ENCODE data around the gene CLK3. TPM values are rescaled to one million over a fixed set of nuclear protein-coding genes. Genes with fewer than 3 reads are reported as not detected.
A peak's percentile ranks its signal among the peaks of the same experiment; 100 is the strongest.
"Not testable (repeated sequence)": the region's sequence is repeated elsewhere in the genome, so short reads cannot be mapped to it uniquely, and the experiment has no call there.

CLK3 gene
- total and polyA plus RNA-seq, 3 experiments from 2014 or later: 84.7 to 101 (median 96.8) TPM

GRCh38 chr15:74648051-74648842 is 32.6 kb downstream of the CLK3 start:
- Histone ChIP-seq H3K9me3 (ENCODE audit: low read length) (no peaks in the 10 kb centered on the region), H3K27me3 (ENCODE audit: insufficient read depth, low read length, poor library complexity, severe bottlenecking) (no peaks in the 10 kb centered on the region), H3K4me1 (ENCODE audit: insufficient read depth, low read length) (no peaks in the 10 kb centered on the region), H3K4me3 (ENCODE audit: low read length) (no peak overlapping the region), H3K27ac (ENCODE audit: low read depth, low read length) (no peak overlapping the region), H3K36me3 (ENCODE audit: insufficient read depth, low read length) (no peaks in the 10 kb centered on the region)
- no peaks in the 10 kb centered on the region for H3K9me3 Mint-ChIP-seq
- H3K27ac Mint-ChIP-seq: peak overlapping the region in 4 of 8 donors; percentile 4 to 72 (median 16)
- H3K4me3 Mint-ChIP-seq: peak overlapping the region in 1 of 7 donors; percentile 3
- H3K36me3 Mint-ChIP-seq: peaks cover 0 to 49% (median 12%) of the 10 kb centered on the region in 3 donors
- no peaks in the 10 kb centered on the region for H3K27me3 Mint-ChIP-seq
- no peak for DNase-seq
- CTCF ChIA-PET: interaction anchor here (1.6 to 2.2 kb wide), 3 partner anchors 12 to 121 kb away, joined by 3 to 7 read pairs (median 7); no protein-coding TSS in a partner anchor
- POLR2A ChIA-PET: interaction anchor here (1.2 kb wide), 1 partner anchor 255 kb away, joined by 4 read pairs; no protein-coding TSS in a partner anchor
- peaks cover 4 to 22% (median 20%) of the 10 kb centered on the region in 3 donors for H3K4me1 Mint-ChIP-seq

DNA sequence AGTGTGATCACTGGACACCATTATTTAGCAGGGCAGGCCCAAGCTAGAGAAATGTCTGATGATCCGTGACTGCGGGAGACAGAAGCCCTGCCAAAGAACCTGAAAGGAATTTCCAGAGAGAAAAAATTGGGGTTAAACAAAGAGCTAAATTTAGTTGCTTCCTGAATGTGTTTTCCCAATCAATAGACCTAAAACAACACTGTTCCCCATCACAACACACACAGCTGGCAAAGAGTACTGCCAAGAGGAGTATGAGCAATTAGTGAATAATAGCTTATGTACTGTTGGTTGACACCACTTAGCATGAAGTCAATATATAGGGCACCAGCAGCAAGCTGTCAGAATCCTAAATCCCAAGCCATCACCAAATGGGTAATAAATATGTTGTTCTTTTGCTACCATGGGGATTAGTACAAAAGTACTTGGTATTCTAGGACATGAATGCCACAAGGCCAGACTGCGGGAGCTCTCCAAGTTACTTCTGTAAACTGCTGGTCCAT is 35.7 kb downstream of the CLK3 start:
- no peak for DNase-seq
- ChIA-PET CTCF (interaction anchor here (1.0 kb wide), 1 partner anchor 16 kb away, joined by 4 read pairs; no protein-coding TSS in a partner anchor), POLR2A (no interaction called here)
- H3K27me3 ChIP-seq (ENCODE audit: insufficient read depth, low read length, poor library complexity, severe bottlenecking): no peaks in the 10 kb centered on the region
- no peaks in the 10 kb centered on the region for H3K4me1 ChIP-seq (ENCODE audit: insufficient read depth, low read length)
- Mint-ChIP-seq H3K27ac (no peak overlapping the region), H3K27me3 (no peaks in the 10 kb centered on the region), H3K4me1 (peaks cover 12 to 33% (median 20%) of the 10 kb centered on the region in 3 donors), H3K4me3 (no peak overlapping the region), H3K9me3 (no peaks in the 10 kb centered on the region), H3K36me3 (peaks cover 0 to 57% (median 12%) of the 10 kb centered on the region in 3 donors)
- no peak overlapping the region for H3K4me3 ChIP-seq (ENCODE audit: low read length)
- peaks cover 10% of the 10 kb centered on the region for H3K36me3 ChIP-seq (ENCODE audit: insufficient read depth, low read length)
- H3K27ac ChIP-seq (ENCODE audit: low read depth, low read length): no peak overlapping the region
- H3K9me3 ChIP-seq (ENCODE audit: low read length): no peaks in the 10 kb centered on the region

DNA sequence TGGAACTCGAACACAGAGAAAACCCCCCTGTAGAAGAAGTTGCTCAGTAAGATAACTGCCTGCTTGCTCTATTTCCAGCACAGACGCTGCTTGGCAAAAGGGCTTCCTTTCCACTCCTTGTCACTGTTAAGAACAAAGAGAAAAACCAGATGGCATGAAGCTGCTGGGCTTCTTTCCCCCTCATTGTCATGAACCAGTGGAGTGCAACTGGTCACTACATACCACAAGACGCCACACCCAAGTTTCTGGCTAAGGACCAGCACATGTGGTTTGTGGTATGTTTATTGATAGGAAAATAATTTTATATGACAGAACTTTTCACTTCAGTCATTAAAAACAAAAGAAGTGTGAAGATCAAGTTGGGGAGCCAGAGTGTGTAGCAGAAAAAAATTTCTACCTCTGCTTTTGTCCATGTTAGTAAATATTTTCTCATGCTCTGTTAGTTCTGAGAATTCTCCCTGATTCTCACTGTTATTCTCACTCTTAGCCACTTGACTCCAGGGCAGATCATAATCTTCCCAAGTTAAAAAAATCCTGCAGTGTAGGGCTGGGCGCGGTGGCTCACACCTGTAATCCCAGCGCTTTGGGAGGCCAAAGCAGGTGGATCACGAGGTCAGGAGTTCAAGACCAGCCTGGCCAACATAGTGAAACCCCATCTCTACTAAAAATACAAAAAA is 37.9 kb downstream of the CLK3 start:
- peaks cover 10% of the 10 kb centered on the region for H3K36me3 ChIP-seq (ENCODE audit: insufficient read depth, low read length)
- H3K4me3 ChIP-seq (ENCODE audit: low read length): no peak overlapping the region
- no peak for DNase-seq
- H3K9me3 ChIP-seq (ENCODE audit: low read length): no peaks in the 10 kb centered on the region
- ChIA-PET POLR2A (no interaction called here), CTCF (interaction anchor here (0.7 to 1.3 kb wide), 2 partner anchors 21 to 118 kb away, joined by 3 to 4 read pairs; no protein-coding TSS in a partner anchor)
- no peaks in the 10 kb centered on the region for H3K9me3 Mint-ChIP-seq
- H3K27ac Mint-ChIP-seq: peak overlapping the region in 2 of 8 donors; percentile 29 to 32
- no peak overlapping the region for H3K4me3 Mint-ChIP-seq
- no peak overlapping the region for H3K27ac ChIP-seq (ENCODE audit: low read depth, low read length)
- peaks cover 17 to 42% (median 23%) of the 10 kb centered on the region in 3 donors for H3K4me1 Mint-ChIP-seq
- H3K27me3 Mint-ChIP-seq: no peaks in the 10 kb centered on the region
- H3K27me3 ChIP-seq (ENCODE audit: insufficient read depth, low read length, poor library complexity, severe bottlenecking): no peaks in the 10 kb centered on the region
- H3K36me3 Mint-ChIP-seq: peaks cover 0 to 46% (median 6%) of the 10 kb centered on the region in 3 donors
- no peaks in the 10 kb centered on the region for H3K4me1 ChIP-seq (ENCODE audit: insufficient read depth, low read length)

GRCh38 chr15:74655424-74655823 is 39.8 kb downstream of the CLK3 start:
- DNase-seq: no peak
- Histone ChIP-seq H3K9me3 (ENCODE audit: low read length) (no peaks in the 10 kb centered on the region), H3K27me3 (ENCODE audit: insufficient read depth, low read length, poor library complexity, severe bottlenecking) (no peaks in the 10 kb centered on the region), H3K4me1 (ENCODE audit: insufficient read depth, low read length) (no peaks in the 10 kb centered on the region), H3K4me3 (ENCODE audit: low read length) (no peak overlapping the region), H3K36me3 (ENCODE audit: insufficient read depth, low read length) (peaks cover 10% of the 10 kb centered on the region), H3K27ac (ENCODE audit: low read depth, low read length) (no peak overlapping the region)
- Mint-ChIP-seq H3K4me1 (peaks cover 17 to 39% (median 23%) of the 10 kb centered on the region in 3 donors), H3K27ac (peak overlapping the region in 2 of 8 donors; percentile 38 to 41), H3K27me3 (no peaks in the 10 kb centered on the region), H3K4me3 (no peak overlapping the region), H3K36me3 (peaks cover 0 to 39% (median 4%) of the 10 kb centered on the region in 3 donors), H3K9me3 (no peaks in the 10 kb centered on the region)
- ChIA-PET POLR2A (no interaction called here), CTCF (no interaction called here)

DNA sequence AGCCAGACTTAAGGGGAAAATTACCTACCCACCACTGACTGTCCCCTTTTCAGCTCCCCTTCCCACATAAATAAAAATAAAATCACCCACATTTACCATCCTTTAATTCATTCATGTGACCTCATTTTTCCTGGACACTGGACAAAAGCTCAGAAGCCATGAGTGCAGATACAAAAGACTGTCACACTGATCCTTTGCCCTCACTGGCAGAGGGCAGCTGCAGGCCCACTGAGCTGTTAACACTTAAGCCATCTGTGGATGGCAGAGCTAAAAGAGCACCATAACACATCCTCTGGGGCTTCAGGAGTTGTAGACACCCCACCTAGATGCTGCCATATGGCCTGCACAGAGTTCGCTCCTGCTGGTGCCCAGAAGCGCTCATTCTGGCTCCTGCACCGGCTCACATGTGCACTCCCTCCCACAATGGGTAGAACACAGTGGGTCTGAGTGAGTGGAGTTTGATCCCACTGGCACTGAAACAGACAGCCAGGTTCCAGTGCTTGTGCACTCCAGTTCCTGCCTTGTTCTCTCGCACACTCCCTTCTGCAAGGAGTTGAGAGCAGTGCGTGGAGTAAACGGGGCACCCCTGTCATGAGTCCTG is 41.4 kb downstream of the CLK3 start:
- H3K27ac Mint-ChIP-seq: peak overlapping the region in 3 of 8 donors; percentile 3 to 73 (median 8)
- no peak overlapping the region for H3K4me3 Mint-ChIP-seq
- no peaks in the 10 kb centered on the region for H3K27me3 ChIP-seq (ENCODE audit: insufficient read depth, low read length, poor library complexity, severe bottlenecking)
- no peak overlapping the region for H3K27ac ChIP-seq (ENCODE audit: low read depth, low read length)
- no peaks in the 10 kb centered on the region for H3K9me3 ChIP-seq (ENCODE audit: low read length)
- CTCF ChIA-PET: no interaction called here
- peaks cover 10% of the 10 kb centered on the region for H3K36me3 ChIP-seq (ENCODE audit: insufficient read depth, low read length)
- H3K4me1 Mint-ChIP-seq: peaks cover 21 to 42% (median 28%) of the 10 kb centered on the region in 3 donors
- H3K36me3 Mint-ChIP-seq: peaks cover 0 to 33% (median 4%) of the 10 kb centered on the region in 3 donors
- H3K27me3 Mint-ChIP-seq: no peaks in the 10 kb centered on the region
- POLR2A ChIA-PET: no interaction called here
- H3K4me3 ChIP-seq (ENCODE audit: low read length): no peak overlapping the region
- no peaks in the 10 kb centered on the region for H3K4me1 ChIP-seq (ENCODE audit: insufficient read depth, low read length)
- no peak for DNase-seq
- H3K9me3 Mint-ChIP-seq: no peaks in the 10 kb centered on the region

DNA sequence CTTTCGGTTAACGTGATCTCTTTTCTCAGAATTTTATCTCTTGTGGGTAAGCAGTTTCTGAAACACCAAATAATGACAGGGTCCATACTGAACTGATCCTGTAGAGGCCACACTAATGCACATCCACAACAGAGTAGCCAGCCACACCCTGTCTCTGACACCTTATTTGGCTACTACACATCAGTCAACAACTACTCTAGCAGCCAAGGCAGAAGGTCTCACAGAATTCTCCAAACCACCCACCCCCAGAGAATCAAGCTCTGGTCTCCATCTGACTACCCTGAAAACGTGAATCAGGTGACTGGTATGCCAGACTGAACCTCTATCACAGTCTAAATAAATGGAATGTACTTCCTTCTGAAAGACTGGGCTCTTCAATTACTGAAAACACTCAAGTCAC is 42.2 kb downstream of the CLK3 start:
- no peak for DNase-seq
- H3K36me3 Mint-ChIP-seq: peaks cover 0 to 35% (median 4%) of the 10 kb centered on the region in 3 donors
- Histone ChIP-seq H3K36me3 (ENCODE audit: insufficient read depth, low read length) (peaks cover 10% of the 10 kb centered on the region), H3K27me3 (ENCODE audit: insufficient read depth, low read length, poor library complexity, severe bottlenecking) (no peaks in the 10 kb centered on the region), H3K9me3 (ENCODE audit: low read length) (no peaks in the 10 kb centered on the region), H3K4me1 (ENCODE audit: insufficient read depth, low read length) (no peaks in the 10 kb centered on the region), H3K27ac (ENCODE audit: low read depth, low read length) (no peak overlapping the region), H3K4me3 (ENCODE audit: low read length) (no peak overlapping the region)
- no peaks in the 10 kb centered on the region for H3K9me3 Mint-ChIP-seq
- ChIA-PET CTCF (no interaction called here), POLR2A (no interaction called here)
- no peaks in the 10 kb centered on the region for H3K27me3 Mint-ChIP-seq
- peak overlapping the region in 3 of 8 donors; percentile 21 to 35 (median 23) for H3K27ac Mint-ChIP-seq
- no peak overlapping the region for H3K4me3 Mint-ChIP-seq
- H3K4me1 Mint-ChIP-seq: peaks cover 25 to 46% (median 30%) of the 10 kb centered on the region in 3 donors

GRCh38 chr15:74661280-74661679 is 45.6 kb downstream of the CLK3 start:
- H3K4me3 ChIP-seq (ENCODE audit: low read length); H3K4me3 Mint-ChIP-seq; H3K27me3 ChIP-seq (ENCODE audit: insufficient read depth, low read length, poor library complexity, severe bottlenecking); DNase-seq; H3K9me3 ChIP-seq (ENCODE audit: low read length); CTCF ChIA-PET; H3K27ac ChIP-seq (ENCODE audit: low read depth, low read length); H3K4me1 ChIP-seq (ENCODE audit: insufficient read depth, low read length); POLR2A ChIA-PET; H3K36me3 ChIP-seq (ENCODE audit: insufficient read depth, low read length); H3K27ac Mint-ChIP-seq; H3K9me3 Mint-ChIP-seq; H3K27me3 Mint-ChIP-seq: not testable (repeated sequence)
- peaks cover 0 to 18% (median 0%) of the 10 kb centered on the region in 3 donors for H3K36me3 Mint-ChIP-seq
- peaks cover 20 to 55% (median 41%) of the 10 kb centered on the region in 3 donors for H3K4me1 Mint-ChIP-seq

All from CD8-positive, alpha-beta memory T cell (primary cell).